ENCODE measurements around the gene TFF1.

TFF1 gene

DNA sequence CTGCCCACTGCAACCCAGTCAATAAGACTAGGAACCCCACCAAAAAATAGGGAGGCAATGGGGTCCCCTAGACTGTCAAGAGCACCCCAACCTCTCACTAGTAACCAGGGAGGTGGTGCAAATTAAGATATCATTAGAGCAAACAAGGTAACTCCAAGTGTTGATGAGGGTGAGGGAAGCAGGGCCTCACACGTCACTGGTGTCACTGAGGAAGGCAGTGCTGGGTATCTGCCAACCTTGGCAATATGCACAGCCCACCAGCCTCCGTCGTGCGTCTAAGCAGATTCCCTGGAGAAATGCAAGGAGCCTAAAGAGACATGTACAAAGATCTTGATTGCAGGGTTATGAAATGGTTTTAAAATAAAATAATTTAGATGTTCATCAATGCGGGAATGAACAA is 41.1 kb upstream of the TFF1 start:
- Histone ChIP-seq H3K9ac (ENCODE audit: low read length) (no peak overlapping the region), H3K4me1 (ENCODE audit: low read length) (peaks cover 2% of the 10 kb centered on the region; the same call in 1 of the 2 replicates), H4K20me1 (ENCODE audit: insufficient read depth, low read length) (no peaks in the 10 kb centered on the region), H3F3A (ENCODE audit: insufficient read depth, low read length) (no peaks in the 10 kb centered on the region), H3K4me2 (ENCODE audit: low read depth, low read length) (no peak overlapping the region), H3K9me2 (replicated peaks; ENCODE audit: insufficient read depth, low read length) (no peaks in the 10 kb centered on the region), H3K4me3 (ENCODE audit: low read length) (no peak overlapping the region), H3K79me2 (ENCODE audit: low read length) (no peaks in the 10 kb centered on the region), H2AFZ (ENCODE audit: low read length) (no peak overlapping the region), H3K36me3 (replicated peaks; ENCODE audit: insufficient read depth, low read length) (no peaks in the 10 kb centered on the region), H3K27me3 (replicated peaks; ENCODE audit: insufficient read depth, low read length) (peaks cover 86% of the 10 kb centered on the region), H3K9me3 (replicated peaks; ENCODE audit: insufficient read depth, low read length) (no peaks in the 10 kb centered on the region), H3K27ac (ENCODE audit: low read length) (no peak overlapping the region)
- TF ChIP-seq, protein P1, sequence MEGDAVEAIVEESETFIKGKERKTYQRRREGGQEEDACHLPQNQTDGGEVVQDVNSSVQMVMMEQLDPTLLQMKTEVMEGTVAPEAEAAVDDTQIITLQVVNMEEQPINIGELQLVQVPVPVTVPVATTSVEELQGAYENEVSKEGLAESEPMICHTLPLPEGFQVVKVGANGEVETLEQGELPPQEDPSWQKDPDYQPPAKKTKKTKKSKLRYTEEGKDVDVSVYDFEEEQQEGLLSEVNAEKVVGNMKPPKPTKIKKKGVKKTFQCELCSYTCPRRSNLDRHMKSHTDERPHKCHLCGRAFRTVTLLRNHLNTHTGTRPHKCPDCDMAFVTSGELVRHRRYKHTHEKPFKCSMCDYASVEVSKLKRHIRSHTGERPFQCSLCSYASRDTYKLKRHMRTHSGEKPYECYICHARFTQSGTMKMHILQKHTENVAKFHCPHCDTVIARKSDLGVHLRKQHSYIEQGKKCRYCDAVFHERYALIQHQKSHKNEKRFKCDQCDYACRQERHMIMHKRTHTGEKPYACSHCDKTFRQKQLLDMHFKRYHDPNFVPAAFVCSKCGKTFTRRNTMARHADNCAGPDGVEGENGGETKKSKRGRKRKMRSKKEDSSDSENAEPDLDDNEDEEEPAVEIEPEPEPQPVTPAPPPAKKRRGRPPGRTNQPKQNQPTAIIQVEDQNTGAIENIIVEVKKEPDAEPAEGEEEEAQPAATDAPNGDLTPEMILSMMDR (IDR thresholded peaks at IDR 0.05; ENCODE audit: low read length), result no peak
- TF ChIP-seq EZH2 (optimal IDR thresholded peaks at IDR 0.05; ENCODE audit: low read depth, low read length) (no peak), EZH2phosphoT487 (IDR thresholded peaks at IDR 0.05; ENCODE audit: low read length) (no peak)
- DNase-seq, result no peak

DNA sequence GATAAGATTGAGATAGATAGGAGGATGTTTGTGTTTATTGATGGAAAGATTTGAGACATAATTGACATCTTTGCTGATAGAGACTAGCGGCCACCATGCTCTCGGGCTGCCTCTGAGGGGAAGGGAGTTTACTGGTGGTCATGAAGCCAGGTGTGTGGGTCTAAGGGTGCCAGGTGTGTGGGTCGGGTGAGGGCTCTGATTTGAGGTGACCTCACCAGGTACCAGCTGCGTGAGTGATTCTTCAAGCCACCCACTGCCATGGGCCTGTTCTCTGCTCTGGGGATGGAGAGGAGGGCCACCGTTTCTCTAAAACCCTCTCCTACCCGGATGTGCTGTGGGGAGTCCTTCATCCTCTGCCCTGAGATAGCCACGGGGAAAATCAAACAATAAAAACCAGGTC is 40.5 kb upstream of the TFF1 start:
- H3K27me3 ChIP-seq (replicated peaks; ENCODE audit: insufficient read depth, low read length), result peaks cover 80% of the 10 kb centered on the region
- no peak for DNase-seq
- H3K4me1 ChIP-seq (ENCODE audit: low read length), result no peaks in the 10 kb centered on the region
- no peak overlapping the region for H2AFZ ChIP-seq (ENCODE audit: low read length)
- H3K4me3 ChIP-seq (ENCODE audit: low read length), result no peak overlapping the region
- H3F3A ChIP-seq (ENCODE audit: insufficient read depth, low read length), result no peaks in the 10 kb centered on the region
- H3K9me3 ChIP-seq (replicated peaks; ENCODE audit: insufficient read depth, low read length), result no peaks in the 10 kb centered on the region
- no peaks in the 10 kb centered on the region for H4K20me1 ChIP-seq (ENCODE audit: insufficient read depth, low read length)
- no peaks in the 10 kb centered on the region for H3K79me2 ChIP-seq (ENCODE audit: low read length)
- H3K27ac ChIP-seq (ENCODE audit: low read length), result no peak overlapping the region
- TF ChIP-seq EZH2phosphoT487 (IDR thresholded peaks at IDR 0.05; ENCODE audit: low read length) (no peak), EZH2 (optimal IDR thresholded peaks at IDR 0.05; ENCODE audit: low read depth, low read length) (no peak)
- TF ChIP-seq, protein P1 (IDR thresholded peaks at IDR 0.05; ENCODE audit: low read length), result no peak
- no peaks in the 10 kb centered on the region for H3K36me3 ChIP-seq (replicated peaks; ENCODE audit: insufficient read depth, low read length)
- H3K9me2 ChIP-seq (replicated peaks; ENCODE audit: insufficient read depth, low read length), result no peaks in the 10 kb centered on the region
- no peak overlapping the region for H3K9ac ChIP-seq (ENCODE audit: low read length)
- H3K4me2 ChIP-seq (ENCODE audit: low read depth, low read length), result no peak overlapping the region

DNA sequence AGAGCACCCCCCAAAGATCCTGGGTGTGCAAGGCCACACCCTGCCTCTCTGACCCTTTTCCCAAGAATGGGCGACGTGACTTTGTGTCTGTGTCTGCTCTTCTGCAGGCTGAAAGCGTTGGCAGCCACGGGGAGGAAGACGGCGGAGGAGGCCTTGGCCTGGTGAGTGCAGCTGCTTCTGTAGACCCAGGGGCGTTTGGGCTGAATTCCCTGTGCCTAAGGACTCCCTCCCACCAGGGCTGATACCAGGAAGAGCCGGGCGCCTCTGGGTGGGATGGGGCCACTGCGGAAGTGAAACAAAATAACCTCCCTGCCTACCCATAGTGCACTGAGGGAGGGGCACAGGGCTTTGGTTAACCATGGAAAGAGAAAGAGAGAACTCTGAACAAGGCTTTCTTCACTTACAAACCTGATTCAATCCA is 39.9 kb upstream of the TFF1 start:
- no peaks in the 10 kb centered on the region for H3K4me1 ChIP-seq (ENCODE audit: low read length)
- H3K9ac ChIP-seq (ENCODE audit: low read length), result no peak overlapping the region
- no peaks in the 10 kb centered on the region for H3F3A ChIP-seq (ENCODE audit: insufficient read depth, low read length)
- H3K4me2 ChIP-seq (ENCODE audit: low read depth, low read length), result no peak overlapping the region
- TF ChIP-seq, protein P1 (IDR thresholded peaks at IDR 0.05; ENCODE audit: low read length), result no peak
- TF ChIP-seq EZH2 (optimal IDR thresholded peaks at IDR 0.05; ENCODE audit: low read depth, low read length) (no peak), EZH2phosphoT487 (IDR thresholded peaks at IDR 0.05; ENCODE audit: low read length) (no peak)
- H3K27me3 ChIP-seq (replicated peaks; ENCODE audit: insufficient read depth, low read length), result peaks cover 79% of the 10 kb centered on the region
- H3K36me3 ChIP-seq (replicated peaks; ENCODE audit: insufficient read depth, low read length), result no peaks in the 10 kb centered on the region
- H2AFZ ChIP-seq (ENCODE audit: low read length), result no peak overlapping the region
- no peak overlapping the region for H3K27ac ChIP-seq (ENCODE audit: low read length)
- no peaks in the 10 kb centered on the region for H4K20me1 ChIP-seq (ENCODE audit: insufficient read depth, low read length)
- no peaks in the 10 kb centered on the region for H3K79me2 ChIP-seq (ENCODE audit: low read length)
- no peaks in the 10 kb centered on the region for H3K9me3 ChIP-seq (replicated peaks; ENCODE audit: insufficient read depth, low read length)
- no peaks in the 10 kb centered on the region for H3K9me2 ChIP-seq (replicated peaks; ENCODE audit: insufficient read depth, low read length)
- DNase-seq, result no peak
- no peak overlapping the region for H3K4me3 ChIP-seq (ENCODE audit: low read length)
